Activated naive CD4-positive, alpha-beta T cell treated with anti-CD3 and anti-CD28 coated beads, Interleukin-2, amount 10 ng/mL, durations not matched to agents 7 days and 5 days (primary cell): ENCODE results near the gene MAP2K2.

Experiments
- CTCF ChIA-PET: fragments of 350-600 bp; sonication (Branson Sonifier 250); formaldehyde crosslinking; loops from one replicate; lab custom pipeline; 2021; ENCODE audit warnings: antibody characterized with exemption; lab: Charles Lee
- DNase-seq: peaks from one replicate; pipeline ENCODE4 v3.0.0-alpha.2; 2020
- H3K27ac Mint-ChIP-seq: one replicate; pipeline ENCODE4 v1.8.0; 2021; ENCODE audit warnings: mild to moderate bottlenecking, moderate library complexity, mixed read lengths
- H3K27me3 Mint-ChIP-seq: one replicate; pipeline ENCODE4 v1.8.0; 2021; ENCODE audit warnings: mild to moderate bottlenecking, mixed read lengths
- H3K36me3 Mint-ChIP-seq: one replicate; pipeline ENCODE4 v1.8.0; 2021; ENCODE audit warnings: mixed read lengths
- H3K4me1 Mint-ChIP-seq: one replicate; pipeline ENCODE4 v1.8.0; 2021; ENCODE audit warnings: mixed read lengths
- H3K4me3 Mint-ChIP-seq: one replicate; pipeline ENCODE4 v1.8.0; 2021; ENCODE audit warnings: mild to moderate bottlenecking, moderate library complexity, mixed read lengths
- H3K9me3 Mint-ChIP-seq: one replicate; pipeline ENCODE4 v1.8.0; 2021; ENCODE audit warnings: mixed read lengths

Gene MAP2K2

DNA sequence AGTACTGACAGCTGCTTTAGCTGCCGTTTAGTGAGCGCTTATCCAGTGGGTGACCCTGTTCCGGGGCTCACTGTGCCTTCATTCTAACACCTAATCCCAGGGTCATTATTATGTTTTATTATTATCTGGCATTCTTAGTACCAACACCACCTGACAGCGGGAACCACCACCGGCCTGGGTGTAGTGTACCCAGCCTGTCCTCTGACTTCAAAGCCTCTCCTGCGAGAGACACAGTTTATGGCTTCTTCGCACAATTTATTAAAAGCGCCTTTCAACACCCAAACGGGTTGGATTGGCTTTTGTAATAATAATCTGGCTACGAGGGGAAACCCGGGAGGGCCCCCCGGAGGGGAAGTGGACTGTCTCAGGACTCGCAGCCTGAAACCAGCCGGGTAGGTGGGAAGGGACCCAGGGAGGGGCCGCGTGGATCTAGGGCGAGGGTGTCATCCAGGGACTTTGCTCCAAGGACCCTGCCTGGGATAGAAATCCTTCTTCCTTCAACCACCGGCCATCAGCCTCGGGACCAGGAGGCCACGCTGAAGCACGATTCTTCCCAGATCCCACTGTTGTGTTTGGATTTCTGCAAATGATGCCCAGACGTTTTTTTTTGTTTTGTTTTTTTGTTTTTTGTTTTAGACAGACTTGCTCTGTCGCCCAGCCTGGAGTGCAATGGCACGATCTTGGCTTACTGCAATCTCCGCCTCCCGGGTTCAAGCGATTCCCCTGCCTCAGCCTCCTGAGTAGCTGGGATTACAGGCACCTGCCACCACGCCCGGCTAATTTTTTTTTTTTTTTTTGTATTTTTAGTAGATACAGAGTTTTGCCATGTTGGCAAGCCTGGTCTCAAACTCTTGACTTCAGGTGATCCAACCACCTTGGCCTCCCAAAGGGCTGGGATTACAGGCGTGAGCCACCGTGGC lies 55.6 kb downstream of the MAP2K2 start:
- peak overlapping the region; percentile 94 for H3K27ac Mint-ChIP-seq
- H3K4me3 Mint-ChIP-seq = peak overlapping the region; percentile 82
- peaks cover 3% of the 10 kb centered on the region for H3K27me3 Mint-ChIP-seq
- DNase-seq = no peak
- H3K9me3 Mint-ChIP-seq = no peaks in the 10 kb centered on the region
- peaks cover 38% of the 10 kb centered on the region for H3K4me1 Mint-ChIP-seq
- H3K36me3 Mint-ChIP-seq = peaks cover 6% of the 10 kb centered on the region
- CTCF ChIA-PET = no interaction called here

- Mint-ChIP-seq H3K27ac (peak overlapping the region; percentile 94), H3K4me3 (peak overlapping the region; percentile 82), H3K4me1 (peaks cover 42% of the 10 kb centered on the region), H3K36me3 (peaks cover 6% of the 10 kb centered on the region), H3K27me3 (peaks cover 3% of the 10 kb centered on the region), H3K9me3 (no peaks in the 10 kb centered on the region)
- DNase-seq = peak; percentile 73
- CTCF ChIA-PET = no interaction called here
These were observed 56.4 kb downstream of the MAP2K2 start for GRCh38 chr19:4067396-4068046.

GRCh38 chr19:4066682-4067395 lies 57.1 kb downstream of the MAP2K2 start, which contains the start of gene ZBTB7A:
Gene ZBTB7A (minus strand): TSS chr19:4066899. CDS start chr19:4055232, 11,667 bp downstream.
- H3K27ac Mint-ChIP-seq = peak within 1 kb of the TSS; percentile 94
- CTCF ChIA-PET = interaction anchor here (1.2 kb wide), 1 partner anchor 48 kb away, joined by 3 read pairs; no protein-coding TSS in a partner anchor
- peaks cover 3% of the 10 kb centered on the region for H3K27me3 Mint-ChIP-seq
- no peaks in the 10 kb centered on the region for H3K9me3 Mint-ChIP-seq
- peak; percentile 87 for DNase-seq
- peaks cover 42% of the 10 kb centered on the region for H3K4me1 Mint-ChIP-seq
- peak within 1 kb of the TSS; percentile 85 for H3K4me3 Mint-ChIP-seq
- H3K36me3 Mint-ChIP-seq = peaks cover 6% of the 10 kb centered on the region

- CTCF ChIA-PET = interaction anchor here (1.2 kb wide), 1 partner anchor 49 kb away, joined by 3 read pairs; no protein-coding TSS in a partner anchor
- peaks cover 38% of the 10 kb centered on the region for H3K4me1 Mint-ChIP-seq
- no peaks in the 10 kb centered on the region for H3K9me3 Mint-ChIP-seq
- H3K36me3 Mint-ChIP-seq = peaks cover 6% of the 10 kb centered on the region
- H3K27ac Mint-ChIP-seq = peak overlapping the region; percentile 52
- H3K27me3 Mint-ChIP-seq = peaks cover 3% of the 10 kb centered on the region
- no peak for DNase-seq
- H3K4me3 Mint-ChIP-seq = peak overlapping the region; percentile 69
These were observed 57.7 kb downstream of the MAP2K2 start for GRCh38 chr19:4066176-4066606.

DNA sequence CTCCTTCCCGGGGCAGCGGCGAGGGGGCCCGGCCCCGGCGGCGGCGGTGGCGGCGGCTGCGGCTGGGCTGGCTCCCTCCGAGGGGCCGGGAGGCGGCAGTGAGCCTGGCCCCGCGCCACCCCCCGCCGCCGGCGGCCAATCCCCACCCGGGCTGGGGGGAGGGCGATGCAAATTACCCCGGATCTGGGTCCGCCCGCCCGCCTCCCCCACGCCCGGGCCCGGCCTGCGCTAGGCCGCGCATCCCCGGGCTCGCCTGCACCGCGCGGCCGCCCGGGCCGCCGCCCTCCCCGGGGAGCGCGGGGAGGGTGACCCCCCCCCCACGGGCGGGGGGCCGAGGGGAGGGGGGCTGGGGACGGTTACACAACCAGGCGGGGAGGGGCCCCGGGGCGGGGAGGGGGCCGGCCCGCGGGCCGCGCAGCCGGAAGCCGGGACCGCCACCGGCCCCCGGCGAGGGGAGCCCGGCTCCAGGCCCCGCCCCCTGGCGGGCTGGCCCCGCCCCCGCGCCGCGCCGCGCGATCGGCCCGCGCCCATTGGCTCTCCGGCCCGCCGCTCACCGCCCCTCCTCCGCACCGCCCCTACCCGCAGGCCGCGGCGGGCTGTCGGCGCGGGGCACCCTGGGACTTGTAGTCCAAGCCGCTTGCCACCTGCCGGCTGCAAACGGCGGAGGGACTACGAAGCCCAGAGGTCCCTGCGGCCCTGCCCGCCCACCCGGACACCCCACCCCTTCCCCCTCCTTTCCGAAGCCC lies 58.3 kb downstream of the MAP2K2 start:
- DNase-seq = peak; percentile 97
- Mint-ChIP-seq H3K4me3 (peak overlapping the region; percentile 69), H3K4me1 (peaks cover 40% of the 10 kb centered on the region), H3K27me3 (peaks cover 3% of the 10 kb centered on the region), H3K36me3 (peaks cover 6% of the 10 kb centered on the region), H3K9me3 (no peaks in the 10 kb centered on the region), H3K27ac (peak overlapping the region; percentile 52)
- CTCF ChIA-PET = interaction anchor here (1.2 kb wide), 1 partner anchor 49 kb away, joined by 3 read pairs; no protein-coding TSS in a partner anchor

- Mint-ChIP-seq H3K27me3 (peaks cover 3% of the 10 kb centered on the region), H3K4me3 (peak overlapping the region; percentile 77), H3K36me3 (peaks cover 6% of the 10 kb centered on the region), H3K9me3 (no peaks in the 10 kb centered on the region), H3K4me1 (peaks cover 35% of the 10 kb centered on the region), H3K27ac (peak overlapping the region; percentile 65)
- CTCF ChIA-PET = interaction anchor here (0.7 kb wide), 1 partner anchor 76 kb away, joined by 4 read pairs; no protein-coding TSS in a partner anchor
- peak; percentile 64 for DNase-seq
These were observed 59.2 kb downstream of the MAP2K2 start for GRCh38 chr19:4064496-4065260.

DNA sequence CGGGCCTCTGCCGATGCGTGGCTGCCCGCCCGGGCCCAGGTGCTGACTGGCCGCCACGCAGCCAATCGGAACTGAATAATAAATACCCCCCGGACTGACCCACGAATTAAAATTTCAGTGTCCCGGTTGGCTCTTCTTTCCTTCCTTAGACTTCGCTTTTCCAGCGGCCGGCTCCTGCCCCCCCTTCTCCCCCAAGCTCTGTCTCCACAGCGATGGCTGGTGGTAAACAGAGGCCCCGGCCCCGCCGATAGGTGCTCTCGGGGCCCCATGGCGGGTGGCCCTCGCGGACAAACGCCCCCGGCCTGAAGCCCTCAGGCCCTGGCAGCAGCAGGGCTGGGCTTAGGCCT lies 59.8 kb downstream of the MAP2K2 start:
- CTCF ChIA-PET = interaction anchor here (0.6 kb wide), 1 partner anchor 73 kb away, joined by 3 read pairs; no protein-coding TSS in a partner anchor
- Mint-ChIP-seq H3K4me1 (peaks cover 30% of the 10 kb centered on the region), H3K9me3 (no peaks in the 10 kb centered on the region), H3K36me3 (peaks cover 6% of the 10 kb centered on the region), H3K4me3 (peak overlapping the region; percentile 77), H3K27ac (peak overlapping the region; percentile 84), H3K27me3 (peaks cover 3% of the 10 kb centered on the region)
- no peak for DNase-seq

DNA sequence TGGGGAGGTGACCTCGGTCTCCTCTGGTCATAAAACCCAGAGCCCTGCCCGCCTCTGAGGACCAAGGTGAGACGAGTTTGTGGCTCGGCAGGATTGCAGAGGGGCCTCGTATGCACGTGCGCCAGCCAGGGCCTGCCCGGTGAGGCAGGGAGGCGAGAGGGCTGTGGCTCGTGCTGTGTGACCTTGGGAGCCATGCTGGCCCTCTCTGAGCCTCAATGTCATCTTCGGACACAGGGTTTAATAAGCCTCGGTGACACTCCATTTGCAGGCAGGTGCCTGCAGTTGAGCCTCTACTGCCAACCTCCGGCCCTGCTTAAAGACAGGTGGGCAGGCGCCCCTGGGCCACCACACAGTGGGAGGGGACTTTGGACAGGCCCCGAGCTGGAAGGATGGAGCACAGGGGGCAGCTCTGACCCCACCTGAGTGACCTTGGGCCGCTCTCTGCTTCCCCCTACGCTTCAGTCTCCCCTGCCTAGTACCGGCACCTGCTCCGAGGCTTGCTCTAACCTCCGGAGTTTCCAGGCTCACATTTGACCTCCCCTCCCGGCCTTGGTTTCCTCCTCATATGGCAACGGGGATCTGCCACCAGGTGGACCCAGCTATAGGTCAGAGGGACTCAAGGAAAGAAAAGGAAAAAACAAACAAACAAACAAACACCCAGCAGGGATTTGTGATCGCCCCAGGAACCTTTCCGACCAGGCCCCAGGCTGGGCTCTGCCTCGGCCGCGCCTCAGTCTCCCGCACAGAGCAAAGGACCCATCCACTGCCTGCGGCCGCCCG lies 60.4 kb downstream of the MAP2K2 start:
- CTCF ChIA-PET = interaction anchor here (0.6 kb wide), 1 partner anchor 74 kb away, joined by 3 read pairs; no protein-coding TSS in a partner anchor
- no peak for DNase-seq
- H3K9me3 Mint-ChIP-seq = no peaks in the 10 kb centered on the region
- peak overlapping the region; percentile 77 for H3K4me3 Mint-ChIP-seq
- H3K36me3 Mint-ChIP-seq = peaks cover 6% of the 10 kb centered on the region
- peak overlapping the region; percentile 84 for H3K27ac Mint-ChIP-seq
- peaks cover 24% of the 10 kb centered on the region for H3K4me1 Mint-ChIP-seq
- peaks cover 3% of the 10 kb centered on the region for H3K27me3 Mint-ChIP-seq

DNA sequence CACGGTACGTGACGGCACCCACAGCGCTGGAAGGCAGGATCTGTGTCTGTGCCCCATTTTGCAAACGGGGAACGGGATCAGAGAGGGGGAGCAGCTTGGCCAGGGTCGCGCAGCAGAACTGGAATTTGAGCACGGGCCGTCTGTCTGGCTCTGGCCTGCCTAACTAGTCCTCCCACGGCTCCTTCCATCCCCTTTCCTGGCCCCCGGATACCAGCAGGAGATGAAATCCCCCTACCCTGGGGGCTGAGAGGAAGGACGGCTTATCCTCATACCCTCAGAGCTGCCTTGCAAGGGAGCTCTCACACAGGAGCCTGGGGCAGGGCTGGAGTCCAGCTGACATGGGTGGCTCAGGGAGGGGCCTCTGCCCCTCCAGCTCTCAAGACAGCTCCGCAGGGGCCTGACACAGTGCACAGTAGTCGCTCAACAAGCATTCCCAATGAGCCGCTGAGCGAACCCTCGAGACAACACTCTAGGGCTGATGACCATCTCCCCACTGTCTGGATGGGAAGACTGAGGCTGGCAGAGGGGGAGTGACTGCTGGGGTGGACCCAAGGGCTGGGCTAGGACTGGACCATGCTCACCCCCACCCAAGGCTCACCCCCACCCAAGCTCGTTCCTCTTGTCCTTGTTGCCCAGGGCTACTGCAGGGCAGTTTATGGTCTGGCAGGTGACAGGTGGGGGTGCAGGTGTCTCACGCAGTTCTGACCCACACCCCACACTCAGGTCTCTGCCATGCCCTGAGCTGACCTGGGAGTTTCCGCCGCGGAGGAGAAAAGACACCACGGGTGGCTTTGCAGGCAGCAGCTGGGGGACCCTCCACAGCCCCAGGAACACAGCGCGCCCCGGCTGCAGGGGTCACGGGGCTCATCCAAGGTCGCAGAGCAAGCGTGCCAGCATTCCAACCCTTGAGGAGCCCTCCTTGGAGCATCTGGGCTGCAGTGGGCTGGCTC lies 61.2 kb downstream of the MAP2K2 start:
- Mint-ChIP-seq H3K27me3 (no peaks in the 10 kb centered on the region), H3K36me3 (peaks cover 7% of the 10 kb centered on the region), H3K9me3 (no peaks in the 10 kb centered on the region), H3K4me1 (peaks cover 17% of the 10 kb centered on the region), H3K4me3 (peak overlapping the region; percentile 31), H3K27ac (no peak overlapping the region)
- CTCF ChIA-PET = no interaction called here
- no peak for DNase-seq

- no peak for DNase-seq
- peaks cover 17% of the 10 kb centered on the region for H3K4me1 Mint-ChIP-seq
- CTCF ChIA-PET = no interaction called here
- H3K36me3 Mint-ChIP-seq = peaks cover 11% of the 10 kb centered on the region
- no peaks in the 10 kb centered on the region for H3K27me3 Mint-ChIP-seq
- H3K27ac Mint-ChIP-seq = no peak overlapping the region
- no peak overlapping the region for H3K4me3 Mint-ChIP-seq
- H3K9me3 Mint-ChIP-seq = no peaks in the 10 kb centered on the region
These were observed 62.1 kb downstream of the MAP2K2 start for GRCh38 chr19:4061683-4062418.

GRCh38 chr19:4061178-4061682 lies 62.7 kb downstream of the MAP2K2 start:
- no peak overlapping the region for H3K4me3 Mint-ChIP-seq
- CTCF ChIA-PET = no interaction called here

More at GRCh38 chr19:4061178-4061682, 62.7 kb downstream of the MAP2K2 start:
- Mint-ChIP-seq H3K4me1 (peaks cover 17% of the 10 kb centered on the region), H3K36me3 (peaks cover 15% of the 10 kb centered on the region), H3K27me3 (no peaks in the 10 kb centered on the region), H3K9me3 (no peaks in the 10 kb centered on the region), H3K27ac (no peak overlapping the region)
- no peak for DNase-seq
